ENCODE measurements around the gene CBX7.

Gene CBX7

DNA sequence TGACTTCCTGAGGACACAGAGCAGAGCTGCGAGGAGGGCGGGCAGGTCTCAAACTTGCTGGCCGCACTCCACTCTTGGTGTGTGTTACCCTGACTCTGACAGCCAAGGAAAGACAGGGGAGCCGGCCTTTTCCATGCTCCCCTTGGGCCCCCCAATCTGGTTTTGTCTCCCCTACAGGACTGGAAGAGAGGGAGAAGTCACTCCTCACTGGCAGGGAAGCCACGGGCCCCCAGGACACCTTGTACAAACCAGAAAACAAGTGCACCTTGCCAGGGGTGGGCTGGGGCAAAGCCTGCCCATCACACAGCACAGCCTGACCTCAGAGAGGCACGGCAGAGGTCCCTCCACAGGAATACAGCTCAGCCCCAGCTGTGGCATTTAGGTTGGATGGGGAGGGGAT lies 20.2 kb downstream of the CBX7 start:
- TF ChIP-seq CTCF (IDR thresholded peaks at IDR 0.05; ENCODE audit: insufficient read depth, low read length, poor library complexity, severe bottlenecking) = no peak
- no peak for DNase-seq (ENCODE audit: extremely low read depth, insufficient read length)
- Histone ChIP-seq H3K4me3 (replicated peaks; ENCODE audit: low read depth, low read length) (no peak overlapping the region), H3K36me3 (ENCODE audit: control insufficient read depth, insufficient read depth, low read length) (no peaks in the 10 kb centered on the region; the same call in none of the 2 replicates), H3K27me3 (replicated peaks; ENCODE audit: control insufficient read depth, insufficient read depth, low read length) (no peaks in the 10 kb centered on the region)

DNA sequence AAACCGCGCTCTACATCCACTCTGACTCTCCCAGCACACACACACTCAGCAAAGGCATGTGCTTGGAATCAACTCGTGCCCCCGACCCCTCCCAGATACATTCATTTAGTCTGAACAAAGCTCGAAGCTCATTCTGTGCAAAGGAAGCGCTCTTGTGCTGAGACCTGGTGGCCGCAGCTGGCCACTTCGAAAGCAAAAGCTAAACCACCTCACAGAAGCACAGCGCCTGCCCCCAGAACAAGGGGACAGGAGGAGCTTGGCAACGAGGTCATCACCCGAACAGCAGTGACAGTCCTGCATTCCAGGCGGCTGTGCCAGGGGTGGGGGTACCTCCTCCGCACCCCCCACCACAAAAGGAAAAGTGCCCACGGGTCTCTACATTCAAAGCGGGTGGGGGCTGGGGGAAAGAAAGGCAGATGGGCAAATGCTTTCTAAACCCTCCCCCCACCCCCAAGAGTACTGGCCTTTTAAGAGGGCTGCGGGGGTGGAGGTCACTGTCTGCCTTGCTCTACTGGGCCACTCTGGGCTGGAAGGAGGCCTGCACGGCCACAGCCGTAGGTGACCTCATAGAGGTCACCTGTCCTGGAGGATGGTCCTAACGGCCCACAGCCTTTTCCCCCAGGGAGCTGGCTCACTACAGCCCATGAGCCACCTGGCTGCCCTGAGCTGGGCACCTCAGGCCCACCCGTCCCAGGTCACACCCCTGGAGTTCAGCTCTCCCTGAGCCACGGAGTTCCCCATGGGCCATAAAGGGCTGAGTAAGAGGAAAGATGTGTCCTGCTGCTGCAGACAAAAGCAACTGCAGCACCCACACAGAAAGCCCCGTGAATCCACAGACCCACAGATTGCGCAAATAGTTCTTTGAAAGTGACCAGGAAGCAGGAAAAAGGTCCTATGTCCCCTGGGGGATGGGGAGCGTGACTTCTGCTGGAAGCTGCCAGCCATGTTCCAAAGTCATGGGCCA lies 21.3 kb downstream of the CBX7 start:
- Histone ChIP-seq H3K4me3 (replicated peaks; ENCODE audit: low read depth, low read length) (no peak overlapping the region), H3K36me3 (ENCODE audit: control insufficient read depth, insufficient read depth, low read length) (no peaks in the 10 kb centered on the region; the same call in 1 of the 2 replicates), H3K27me3 (replicated peaks; ENCODE audit: control insufficient read depth, insufficient read depth, low read length) (no peaks in the 10 kb centered on the region)
- no peak for TF ChIP-seq CTCF (IDR thresholded peaks at IDR 0.05; ENCODE audit: insufficient read depth, low read length, poor library complexity, severe bottlenecking)
- no peak for DNase-seq (ENCODE audit: extremely low read depth, insufficient read length)

DNA sequence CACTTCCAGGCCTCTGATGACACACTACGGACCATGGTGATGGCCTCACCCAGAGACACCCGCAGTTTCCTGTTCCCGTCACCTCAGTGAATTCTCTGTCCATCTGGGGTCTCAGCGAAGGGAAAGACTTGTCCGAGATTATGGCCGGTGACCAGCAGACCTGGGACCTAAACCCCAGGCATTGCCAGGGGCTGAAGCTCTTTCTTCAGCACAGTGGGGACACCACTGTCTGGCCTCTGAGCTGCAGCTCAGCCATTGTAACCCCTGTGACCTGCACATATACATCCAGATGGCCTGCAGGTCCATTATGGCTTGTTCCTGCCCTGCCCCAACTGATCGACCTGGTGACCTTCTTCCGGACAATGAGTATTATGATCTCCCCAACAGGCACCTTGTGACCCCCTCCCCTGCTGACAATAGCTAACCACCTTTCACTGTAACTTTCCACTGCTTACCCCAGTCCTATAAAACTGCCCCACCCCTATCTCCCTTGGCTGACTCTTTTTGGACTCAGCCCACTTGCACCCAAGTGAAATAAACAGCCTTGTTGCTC lies 22.3 kb downstream of the CBX7 start:
- Histone ChIP-seq H3K4me3 (replicated peaks; ENCODE audit: low read depth, low read length) (no peak overlapping the region), H3K27me3 (replicated peaks; ENCODE audit: control insufficient read depth, insufficient read depth, low read length) (no peaks in the 10 kb centered on the region), H3K36me3 (ENCODE audit: control insufficient read depth, insufficient read depth, low read length) (no peaks in the 10 kb centered on the region; the same call in 1 of the 2 replicates)
- TF ChIP-seq CTCF (IDR thresholded peaks at IDR 0.05; ENCODE audit: insufficient read depth, low read length, poor library complexity, severe bottlenecking) = no peak
- no peak for DNase-seq (ENCODE audit: extremely low read depth, insufficient read length)

DNA sequence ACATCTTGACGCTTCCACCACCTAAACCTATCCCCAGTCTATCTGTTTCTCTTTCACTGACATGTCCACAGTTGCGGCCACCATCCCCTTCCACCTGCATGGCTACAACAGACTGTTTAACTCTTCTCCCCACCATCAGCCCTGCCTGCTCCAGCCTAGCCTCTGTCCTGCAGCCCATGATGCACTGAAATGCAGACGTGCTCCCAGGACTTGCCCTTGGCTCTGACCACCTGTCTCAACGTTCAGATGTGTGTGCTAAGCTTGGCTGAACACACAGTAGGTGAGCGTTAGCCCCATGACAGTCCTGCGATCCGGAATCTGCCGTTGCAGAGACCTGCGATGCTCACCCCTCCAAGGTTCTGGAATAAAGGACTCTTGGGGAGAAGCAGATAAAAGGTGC lies 22.7 kb downstream of the CBX7 start:
- no peak overlapping the region for H3K4me3 ChIP-seq (replicated peaks; ENCODE audit: low read depth, low read length)
- no peaks in the 10 kb centered on the region; the same call in 1 of the 2 replicates for H3K36me3 ChIP-seq (ENCODE audit: control insufficient read depth, insufficient read depth, low read length)
- TF ChIP-seq CTCF (IDR thresholded peaks at IDR 0.05; ENCODE audit: insufficient read depth, low read length, poor library complexity, severe bottlenecking) = no peak
- no peaks in the 10 kb centered on the region for H3K27me3 ChIP-seq (replicated peaks; ENCODE audit: control insufficient read depth, insufficient read depth, low read length)
- no peak for DNase-seq (ENCODE audit: extremely low read depth, insufficient read length)

GRCh38 chr22:39129081-39129480 lies 23.4 kb downstream of the CBX7 start:
- Histone ChIP-seq H3K27me3 (replicated peaks; ENCODE audit: control insufficient read depth, insufficient read depth, low read length) (no peaks in the 10 kb centered on the region), H3K4me3 (replicated peaks; ENCODE audit: low read depth, low read length) (no peak overlapping the region), H3K36me3 (ENCODE audit: control insufficient read depth, insufficient read depth, low read length) (no peaks in the 10 kb centered on the region; the same call in 1 of the 2 replicates)
- no peak for TF ChIP-seq CTCF (IDR thresholded peaks at IDR 0.05; ENCODE audit: insufficient read depth, low read length, poor library complexity, severe bottlenecking)
- no peak for DNase-seq (ENCODE audit: extremely low read depth, insufficient read length)
